HepG2 (cell line): ENCODE results near the gene ERRFI1. TPM values are rescaled to one million over a fixed set of nuclear protein-coding genes. Genes with fewer than 3 reads are reported as not detected.

ENCODE experiments used
- ARNT ChIP-seq: fragments of 450-650 bp; IDR thresholded peaks from 2 replicates; pipeline ENCODE4 v1.6.1; 2017
- CBFB ChIP-seq: sonication (generic); formaldehyde crosslinking; IDR thresholded peaks from 2 replicates; pipeline ENCODE4 v1.4.0; 2020; ENCODE audit warnings: missing genetic modification reagents
- ETS1 ChIP-seq: sonication (generic); formaldehyde crosslinking; IDR thresholded peaks from 2 replicates; pipeline ENCODE4 v1.4.0; 2020; ENCODE audit warnings: missing genetic modification reagents
- FOXJ3 ChIP-seq: sonication (generic); formaldehyde crosslinking; IDR thresholded peaks from 2 replicates; pipeline ENCODE4 v1.4.0; 2020; ENCODE audit warnings: missing genetic modification reagents, mild to moderate bottlenecking, borderline replicate concordance
- GABPB1 ChIP-seq: IDR thresholded peaks from 2 replicates; pipeline ENCODE4 v1.6.1; 2016; ENCODE audit warnings: mild to moderate bottlenecking, missing genetic modification reagents, moderate library complexity, missing compliant biosample characterization
- GLMP ChIP-seq: sonication (generic); formaldehyde crosslinking; IDR thresholded peaks from 2 replicates; pipeline ENCODE4 v1.9.0; 2021; ENCODE audit warnings: missing genetic modification reagents, mild to moderate bottlenecking, borderline replicate concordance
- KDM2A ChIP-seq: sonication (generic); formaldehyde crosslinking; IDR thresholded peaks from 2 replicates; pipeline ENCODE4 v1.4.0; 2020; ENCODE audit warnings: low read depth, missing genetic modification reagents, borderline replicate concordance
- RNF2 ChIP-seq: fragments of 450-650 bp; conservative IDR thresholded peaks from 2 replicates; pipeline ENCODE4 v1.6.1; 2016; ENCODE audit warnings: low read depth
- SCMH1 ChIP-seq: sonication (generic); formaldehyde crosslinking; IDR thresholded peaks from 2 replicates; pipeline ENCODE4 v1.9.0; 2021; ENCODE audit warnings: missing genetic modification reagents, mild to moderate bottlenecking, borderline replicate concordance
- SKIL ChIP-seq: sonication (generic); formaldehyde crosslinking; IDR thresholded peaks from 2 replicates; pipeline ENCODE4 v1.8.0; 2022; ENCODE audit warnings: missing genetic modification reagents, mild to moderate bottlenecking, moderate library complexity, borderline replicate concordance
- SRSF1 ChIP-seq: fragments of 200-400 bp; formaldehyde crosslinking; optimal IDR thresholded peaks from 2 replicates; pipeline ENCODE3; 2017; ENCODE audit warnings: mild to moderate bottlenecking, low read depth, low read length, moderate library complexity
- TAF15 ChIP-seq: fragments of 200-400 bp; formaldehyde crosslinking; IDR thresholded peaks from one replicate; pipeline ENCODE4 v1.6.1; 2018; ENCODE audit warnings: mild to moderate bottlenecking, low read depth, low read length; ENCODE audit not compliant: poor library complexity, severe bottlenecking
- TCF7 ChIP-seq: sonication (generic); IDR thresholded peaks from 2 replicates; pipeline ENCODE4 v1.6.1; 2016; ENCODE audit warnings: antibody characterized with exemption, low read depth
- THAP11 ChIP-seq: IDR thresholded peaks from 2 replicates; pipeline ENCODE4 v1.6.1; 2016; ENCODE audit warnings: missing biosample characterization, missing genetic modification reagents
- TMF1 ChIP-seq: sonication (generic); formaldehyde crosslinking; IDR thresholded peaks from 2 replicates; pipeline ENCODE4 v1.8.1; 2022; ENCODE audit warnings: low read depth, missing genetic modification reagents
- ZKSCAN5 ChIP-seq: sonication (generic); formaldehyde crosslinking; IDR thresholded peaks from 2 replicates; pipeline ENCODE4 v1.5.1; 2020; ENCODE audit warnings: mild to moderate bottlenecking, missing genetic modification reagents
- ZMAT3 ChIP-seq: sonication (generic); formaldehyde crosslinking; conservative IDR thresholded peaks from 2 replicates; pipeline ENCODE4 v1.7.0; 2021; ENCODE audit warnings: missing genetic modification reagents
- ZNF296 ChIP-seq: sonication (generic); formaldehyde crosslinking; conservative IDR thresholded peaks from 2 replicates; pipeline ENCODE4 v1.5.0; 2020; ENCODE audit warnings: mild to moderate bottlenecking, missing genetic modification reagents
- ZNF30 ChIP-seq: sonication (generic); formaldehyde crosslinking; IDR thresholded peaks from 2 replicates; pipeline ENCODE4 v1.5.0; 2020; ENCODE audit warnings: mild to moderate bottlenecking, missing genetic modification reagents
- ZNF326 ChIP-seq: sonication (generic); formaldehyde crosslinking; IDR thresholded peaks from 2 replicates; pipeline ENCODE4 v1.4.0; 2020; ENCODE audit warnings: missing genetic modification reagents, borderline replicate concordance
- ZNF639 ChIP-seq: conservative IDR thresholded peaks from 2 replicates; pipeline ENCODE4 v1.6.1; 2018; ENCODE audit warnings: missing genetic modification reagents
- polyA plus RNA-seq, 8 experiments: library from polyadenylated mRNA; depleted of rRNA in 3 of 8; stranded (reverse) in 7 of 8; unstranded in 1 of 8; fragments of >200 nt; fragmentation: Illumina TruSeq in 4 of 8; extraction: Trizol in 4 of 8; gene quantifications; 2 replicates each; pipeline versions ENCODE4 v1.2.1 to v1.2.3, GENCODE V29; 2011 to 2016; ENCODE audit warnings: low read depth in 4 of 8, missing spikeins in 1 of 8, mixed read lengths in 1 of 8; ENCODE audit not compliant: insufficient read depth in 1 of 8
- total RNA-seq, 5 experiments: library from RNA; depleted of rRNA; stranded (reverse); fragments of >200 nt; fragmentation: Illumina TruSeq; extraction: Trizol; gene quantifications; 2 replicates each; pipeline ENCODE4 v1.2.3, GENCODE V29; 2016; ENCODE audit warnings: low read depth in 1 of 5

The ERRFI1 gene
- total and polyA plus RNA-seq, 2 of the 13 experiments (the other 11 are each of a cell fraction or from before 2014, with no cell fraction given) = 84.4 to 753 TPM

- TF ChIP-seq ZMAT3 (CRISPR knock-in tag) = no peak
- no peak for TF ChIP-seq CBFB (CRISPR knock-in tag)
- TF ChIP-seq TMF1 (CRISPR knock-in tag) = no peak
- no peak for TF ChIP-seq SKIL (CRISPR knock-in tag)
- TF ChIP-seq ZKSCAN5 (CRISPR knock-in tag) = no peak
- TF ChIP-seq ETS1 = no peak
- TF ChIP-seq ARNT = no peak
- TF ChIP-seq GABPB1 (CRISPR knock-in tag) = no peak
- no peak for TF ChIP-seq ZNF639 (CRISPR knock-in tag)
- no peak for TF ChIP-seq TCF7
- no peak for TF ChIP-seq SRSF1
- no peak for TF ChIP-seq SCMH1 (CRISPR knock-in tag)
- no peak for TF ChIP-seq KDM2A (CRISPR knock-in tag)
- no peak for TF ChIP-seq GLMP (CRISPR knock-in tag)
- TF ChIP-seq FOXJ3 (CRISPR knock-in tag) = no peak
- TF ChIP-seq TAF15 = no peak
- TF ChIP-seq THAP11 (CRISPR knock-in tag) = no peak
- TF ChIP-seq ZNF296 = no peak
- TF ChIP-seq ZNF30 (CRISPR knock-in tag) = no peak
- TF ChIP-seq RNF2 = no peak
- no peak for TF ChIP-seq ZNF326 (CRISPR knock-in tag)
These were observed 14.5 kb upstream of the ERRFI1 start (continued) for GRCh38 chr1:8040586-8040985.
